Activated naive CD8-positive, alpha-beta T cell treated with anti-CD3 and anti-CD28 coated beads, Interleukin-2, amount 10 ng/mL, durations not matched to agents 7 days and 5 days (primary cell): Measurements from ENCODE around the gene PPP2R2C. TPM values are rescaled to one million over a fixed set of nuclear protein-coding genes. Genes with fewer than 3 reads are reported as not detected.

ENCODE experiments used
- ATAC-seq: fragments of 150-1000 bp; cut with Tn5 transposase; one replicate; pipeline ENCODE4 v1.10.0; 2021; ENCODE audit warnings: low read depth, moderate library complexity
- POLR2A ChIA-PET: fragments of 350-600 bp; sonication (Branson Sonifier 250); formaldehyde crosslinking; loops from one replicate; lab custom pipeline; 2021; ENCODE audit warnings: antibody characterized with exemption; lab: Charles Lee
- DNase-seq: peaks from one replicate; pipeline ENCODE4 v3.0.0; 2021
- H3K27ac Mint-ChIP-seq: one replicate; pipeline ENCODE4 v1.8.0; 2022; ENCODE audit warnings: mild to moderate bottlenecking, mixed read lengths
- H3K27me3 Mint-ChIP-seq: one replicate; pipeline ENCODE4 v1.8.0; 2022; ENCODE audit warnings: mild to moderate bottlenecking, moderate library complexity, mixed read lengths
- H3K36me3 Mint-ChIP-seq: one replicate; pipeline ENCODE4 v1.8.0; 2021; ENCODE audit warnings: mild to moderate bottlenecking, mixed read lengths
- H3K4me1 Mint-ChIP-seq: one replicate; pipeline ENCODE4 v1.8.0; 2021; ENCODE audit warnings: mixed read lengths
- H3K4me3 Mint-ChIP-seq: one replicate; pipeline ENCODE4 v1.8.0; 2022; ENCODE audit warnings: mild to moderate bottlenecking, moderate library complexity, mixed read lengths
- H3K9me3 Mint-ChIP-seq: one replicate; pipeline ENCODE4 v1.8.0; 2021; ENCODE audit warnings: mixed read lengths
- total RNA-seq, 2 experiments: library from RNA; stranded (reverse); gene quantifications; one replicate each; pipeline ENCODE4 v1.2.3, GENCODE V29; 2021

PPP2R2C gene
- total RNA-seq, 2 experiments from 2014 or later, result not detected

GRCh38 chr4:6469898-6470501 is 2.4 kb downstream of the PPP2R2C start:
- H3K27ac Mint-ChIP-seq, result no peak overlapping the region
- no peak overlapping the region for H3K4me3 Mint-ChIP-seq
- no peaks in the 10 kb centered on the region for H3K36me3 Mint-ChIP-seq
- peaks cover 3% of the 10 kb centered on the region for H3K4me1 Mint-ChIP-seq
- ATAC-seq, result no peak
- no peak for DNase-seq
- H3K9me3 Mint-ChIP-seq, result no peaks in the 10 kb centered on the region
- H3K27me3 Mint-ChIP-seq, result peaks cover 56% of the 10 kb centered on the region
- POLR2A ChIA-PET, result interaction anchor here (0.5 kb wide), 1 partner anchor 220 kb away, joined by 3 read pairs; no protein-coding TSS in a partner anchor

- ATAC-seq (no peak), DNase-seq (no peak)
- H3K4me1 Mint-ChIP-seq, result peaks cover 3% of the 10 kb centered on the region
- no peak overlapping the region for H3K4me3 Mint-ChIP-seq
- H3K27me3 Mint-ChIP-seq, result peaks cover 50% of the 10 kb centered on the region
- POLR2A ChIA-PET, result no interaction called here
- H3K36me3 Mint-ChIP-seq, result no peaks in the 10 kb centered on the region
- H3K27ac Mint-ChIP-seq, result no peak overlapping the region
- no peaks in the 10 kb centered on the region for H3K9me3 Mint-ChIP-seq
Observed at GRCh38 chr4:6469144-6469543, 3.3 kb downstream of the PPP2R2C start.

GRCh38 chr4:6468376-6468775 is 4.0 kb downstream of the PPP2R2C start:
- H3K9me3 Mint-ChIP-seq, result no peaks in the 10 kb centered on the region
- no peaks in the 10 kb centered on the region for H3K36me3 Mint-ChIP-seq
- H3K27ac Mint-ChIP-seq, result no peak overlapping the region
- ATAC-seq (no peak), DNase-seq (peak; percentile 11)
- peaks cover 3% of the 10 kb centered on the region for H3K4me1 Mint-ChIP-seq
- no peak overlapping the region for H3K4me3 Mint-ChIP-seq
- POLR2A ChIA-PET, result no interaction called here
- peaks cover 44% of the 10 kb centered on the region for H3K27me3 Mint-ChIP-seq

GRCh38 chr4:6467600-6467999 is 4.8 kb downstream of the PPP2R2C start:
- POLR2A ChIA-PET, result no interaction called here
- no peak overlapping the region for H3K27ac Mint-ChIP-seq
- no peak overlapping the region for H3K4me3 Mint-ChIP-seq
- no peaks in the 10 kb centered on the region for H3K4me1 Mint-ChIP-seq
- no peaks in the 10 kb centered on the region for H3K36me3 Mint-ChIP-seq
- H3K27me3 Mint-ChIP-seq, result peaks cover 36% of the 10 kb centered on the region
- H3K9me3 Mint-ChIP-seq, result no peaks in the 10 kb centered on the region
- ATAC-seq (no peak), DNase-seq (no peak)

- peak; percentile 7 for DNase-seq
- H3K4me1 Mint-ChIP-seq, result no peaks in the 10 kb centered on the region
- POLR2A ChIA-PET, result no interaction called here
- no peaks in the 10 kb centered on the region for H3K36me3 Mint-ChIP-seq
- H3K27me3 Mint-ChIP-seq, result peaks cover 36% of the 10 kb centered on the region
- no peak overlapping the region for H3K4me3 Mint-ChIP-seq
- no peak for ATAC-seq
- no peak overlapping the region for H3K27ac Mint-ChIP-seq
- H3K9me3 Mint-ChIP-seq, result no peaks in the 10 kb centered on the region
Observed at GRCh38 chr4:6466756-6467381, 5.5 kb downstream of the PPP2R2C start.

- Mint-ChIP-seq H3K4me1 (no peaks in the 10 kb centered on the region), H3K4me3 (no peak overlapping the region), H3K9me3 (no peaks in the 10 kb centered on the region), H3K36me3 (no peaks in the 10 kb centered on the region), H3K27ac (no peak overlapping the region), H3K27me3 (peaks cover 34% of the 10 kb centered on the region)
- DNase-seq (no peak), ATAC-seq (no peak)
- POLR2A ChIA-PET, result no interaction called here
Observed at GRCh38 chr4:6465955-6466354, 6.5 kb downstream of the PPP2R2C start.

- H3K4me3 Mint-ChIP-seq, result no peak overlapping the region
- no peaks in the 10 kb centered on the region for H3K36me3 Mint-ChIP-seq
- ATAC-seq, result no peak
- no peak overlapping the region for H3K27ac Mint-ChIP-seq
- H3K27me3 Mint-ChIP-seq, result peaks cover 33% of the 10 kb centered on the region
- no peaks in the 10 kb centered on the region for H3K4me1 Mint-ChIP-seq
- no peaks in the 10 kb centered on the region for H3K9me3 Mint-ChIP-seq
- DNase-seq, result peak; percentile 5
- POLR2A ChIA-PET, result no interaction called here
Observed at GRCh38 chr4:6464842-6465588, 7.4 kb downstream of the PPP2R2C start.

GRCh38 chr4:6463311-6464289 is 8.8 kb downstream of the PPP2R2C start:
- no peaks in the 10 kb centered on the region for H3K36me3 Mint-ChIP-seq
- H3K4me3 Mint-ChIP-seq, result no peak overlapping the region
- no peaks in the 10 kb centered on the region for H3K9me3 Mint-ChIP-seq
- peak; percentile 10 for DNase-seq
- no peak overlapping the region for H3K27ac Mint-ChIP-seq
- H3K4me1 Mint-ChIP-seq, result no peaks in the 10 kb centered on the region
- POLR2A ChIA-PET, result no interaction called here
- peaks cover 19% of the 10 kb centered on the region for H3K27me3 Mint-ChIP-seq
- ATAC-seq, result no peak

GRCh38 chr4:6461301-6462165 is 10.9 kb downstream of the PPP2R2C start:
- Mint-ChIP-seq H3K27me3 (peaks cover 5% of the 10 kb centered on the region), H3K36me3 (no peaks in the 10 kb centered on the region), H3K9me3 (no peaks in the 10 kb centered on the region), H3K27ac (no peak overlapping the region), H3K4me3 (no peak overlapping the region), H3K4me1 (no peaks in the 10 kb centered on the region)
- DNase-seq, result peak; percentile 19
- POLR2A ChIA-PET, result no interaction called here
- no peak for ATAC-seq

GRCh38 chr4:6460876-6461275 is 11.5 kb downstream of the PPP2R2C start:
- DNase-seq, result peak; percentile 5
- no peak for ATAC-seq
- Mint-ChIP-seq H3K4me3 (no peak overlapping the region), H3K36me3 (no peaks in the 10 kb centered on the region), H3K27me3 (peaks cover 5% of the 10 kb centered on the region), H3K4me1 (no peaks in the 10 kb centered on the region), H3K27ac (no peak overlapping the region), H3K9me3 (no peaks in the 10 kb centered on the region)
- POLR2A ChIA-PET, result no interaction called here

- Mint-ChIP-seq H3K9me3 (no peaks in the 10 kb centered on the region), H3K4me1 (no peaks in the 10 kb centered on the region), H3K4me3 (no peak overlapping the region), H3K27ac (no peak overlapping the region), H3K36me3 (no peaks in the 10 kb centered on the region), H3K27me3 (peaks cover 5% of the 10 kb centered on the region)
- ATAC-seq, result no peak
- POLR2A ChIA-PET, result no interaction called here
- DNase-seq, result peak; percentile 3
Observed at GRCh38 chr4:6458528-6458927, 13.9 kb downstream of the PPP2R2C start.

GRCh38 chr4:6456450-6456849 is 16.0 kb downstream of the PPP2R2C start:
- DNase-seq, result no peak
- H3K4me1 Mint-ChIP-seq, result no peaks in the 10 kb centered on the region
- POLR2A ChIA-PET, result no interaction called here
- no peaks in the 10 kb centered on the region for H3K9me3 Mint-ChIP-seq
- no peaks in the 10 kb centered on the region for H3K36me3 Mint-ChIP-seq
- peaks cover 5% of the 10 kb centered on the region for H3K27me3 Mint-ChIP-seq
- no peak overlapping the region for H3K4me3 Mint-ChIP-seq
- no peak for ATAC-seq
- no peak overlapping the region for H3K27ac Mint-ChIP-seq
